Renal pelvis (tissue), 4 donors: ENCODE results near the gene DNAJB4. TPM values are rescaled to one million over a fixed set of nuclear protein-coding genes. Genes with fewer than 3 reads are reported as not detected.
A peak's percentile ranks its signal among the peaks of the same experiment; 100 is the strongest.
"Not testable (repeated sequence)": the region's sequence is repeated elsewhere in the genome, so short reads cannot be mapped to it uniquely, and the experiment has no call there.

Experiments used
- DNase-seq: peaks from one replicate; pipeline ENCODE4 v3.0.0-alpha.2; 2013
- polyA plus RNA-seq, 3 donors: library from polyadenylated mRNA; unstranded; fragments of 120-200 nt; gene quantifications; one replicate each; pipeline ENCODE4 v1.2.1, GENCODE V29; 2013; ENCODE audit not compliant: insufficient read length in 3 of 3

The DNAJB4 gene
- polyA plus RNA-seq, 3 donors, result 28.6 to 38.1 (median 35.5) TPM

DNA sequence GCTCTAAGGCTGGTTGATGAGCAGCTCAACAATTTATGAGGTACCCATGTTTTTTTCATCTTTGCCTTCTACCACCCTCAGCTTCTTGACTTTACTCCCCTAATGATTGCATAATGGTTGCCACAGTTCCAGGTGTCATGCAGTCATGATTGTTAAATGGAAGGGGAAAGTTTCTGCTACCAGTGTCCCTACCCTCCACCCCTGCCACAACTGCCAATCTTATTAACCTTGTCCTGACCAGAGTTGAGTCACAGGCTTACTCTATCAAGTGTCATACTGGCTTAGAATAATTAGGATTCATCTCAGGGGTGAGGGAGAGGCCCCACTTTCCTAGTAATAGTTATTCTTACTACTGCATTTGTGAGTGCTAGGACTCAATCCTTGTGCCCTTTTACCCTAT is 17.9 kb upstream of the DNAJB4 start:
- DNase-seq, result no peak

DNA sequence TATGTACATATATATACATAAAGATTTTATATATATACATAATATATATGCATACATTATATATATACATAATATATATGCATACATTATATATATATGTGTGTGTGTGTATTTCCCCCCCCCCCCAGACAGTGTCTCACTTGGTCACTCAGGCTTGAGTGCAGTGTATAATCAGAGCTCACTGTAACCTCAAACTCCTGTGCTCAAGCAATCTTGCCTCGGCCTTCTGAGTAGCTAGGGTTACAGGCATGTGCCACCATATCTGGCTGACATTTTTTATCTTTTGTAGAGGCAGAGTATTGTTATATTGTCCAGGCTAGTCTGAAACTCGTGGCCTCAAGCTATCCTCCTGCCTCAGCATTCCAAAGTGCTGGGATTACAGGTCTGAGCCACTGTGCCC is 16.8 kb upstream of the DNAJB4 start:
- no peak for DNase-seq

DNA sequence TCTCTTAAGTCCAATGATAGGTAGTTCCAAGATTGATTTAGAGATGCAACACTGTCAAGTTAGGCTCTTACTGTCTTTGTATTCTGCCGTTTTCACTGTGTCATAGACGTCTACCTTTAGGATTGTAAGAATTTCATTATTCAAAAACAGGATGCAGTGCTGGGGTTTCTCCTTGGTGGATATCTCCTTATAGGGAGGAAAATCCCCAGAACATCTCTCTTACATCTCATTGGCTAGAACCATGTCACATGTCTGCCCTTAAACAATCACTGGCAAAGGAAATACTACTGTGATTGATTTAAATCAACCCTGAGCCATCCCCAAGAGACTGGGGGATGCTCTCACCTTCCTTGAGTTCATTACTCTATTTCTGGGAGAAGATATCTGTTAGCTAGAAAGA is 15.0 kb upstream of the DNAJB4 start:
- DNase-seq, result no peak

DNA sequence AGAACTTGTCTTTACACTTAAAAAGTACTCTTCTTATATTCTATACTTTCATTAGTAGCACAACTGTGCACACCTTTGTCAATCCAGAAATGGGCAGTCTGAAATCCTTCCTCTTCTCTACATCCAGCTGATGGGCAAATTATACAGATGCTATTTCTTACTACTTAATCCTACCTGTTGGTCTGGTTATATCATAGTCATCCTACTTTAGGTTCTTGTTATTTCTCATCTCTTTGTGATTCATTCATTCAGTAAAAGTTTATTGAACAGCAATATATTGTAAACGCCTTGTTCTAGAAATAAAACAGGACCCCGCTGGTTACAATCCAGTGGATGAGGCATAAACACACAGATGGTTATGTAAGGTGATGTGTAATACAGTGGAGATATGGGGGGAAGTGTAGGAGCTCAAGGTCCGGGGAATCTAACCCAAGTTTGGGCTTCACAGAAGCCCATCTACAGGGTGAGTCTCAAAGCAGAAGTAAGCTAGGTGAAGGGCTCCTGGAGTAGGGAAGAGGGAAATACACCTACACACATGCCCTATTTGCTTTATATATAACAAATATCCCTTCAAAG is 14.0 kb upstream of the DNAJB4 start:
- DNase-seq, result no peak

DNA sequence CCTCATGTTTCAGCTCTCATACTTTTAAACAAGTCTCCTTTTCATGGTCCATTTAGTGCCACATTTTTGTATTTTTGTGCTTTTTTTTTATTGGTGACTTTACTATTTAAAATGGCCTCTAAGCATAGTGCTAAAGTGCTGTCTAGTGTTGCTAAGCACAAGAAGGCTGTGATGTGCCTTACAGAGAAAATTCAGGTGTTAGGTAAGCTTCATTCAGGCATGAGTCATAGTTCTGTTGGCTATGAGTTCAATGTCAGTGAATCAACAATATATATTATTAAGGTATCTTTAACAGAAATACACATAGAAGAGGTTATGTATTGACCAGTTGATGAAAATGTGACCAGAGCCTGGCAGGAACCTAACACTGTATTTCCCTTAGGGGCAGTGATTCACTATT is 13.1 kb upstream of the DNAJB4 start:
- no peak for DNase-seq

DNA sequence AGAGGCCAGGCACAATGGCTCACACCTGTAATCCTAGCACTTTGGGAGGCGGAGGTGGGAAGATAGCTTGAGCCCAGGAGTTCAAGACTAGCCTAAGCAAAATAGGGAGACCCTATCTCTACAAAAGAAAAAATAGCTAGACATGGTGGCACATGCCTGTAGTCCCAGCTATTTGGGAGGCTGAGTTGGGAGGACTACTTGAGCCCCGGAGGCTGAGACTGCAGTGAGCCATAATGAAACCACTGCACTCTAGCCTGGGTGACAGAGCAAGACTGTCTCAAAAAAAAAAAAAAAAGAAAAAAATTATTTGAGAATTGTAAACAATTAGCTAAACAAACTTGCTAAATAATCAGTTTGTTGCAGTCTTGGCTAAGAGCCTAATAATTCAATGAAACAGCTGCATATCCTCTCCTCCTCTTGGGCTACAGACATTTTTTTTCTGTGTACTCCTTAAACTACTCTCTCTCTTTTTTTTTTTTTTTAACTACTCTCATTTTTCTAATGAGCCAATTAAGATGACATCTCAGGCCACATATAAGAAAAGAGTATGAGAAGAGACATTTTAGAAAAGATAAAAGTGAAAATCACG is 10.5 kb upstream of the DNAJB4 start:
- DNase-seq, result no peak

DNA sequence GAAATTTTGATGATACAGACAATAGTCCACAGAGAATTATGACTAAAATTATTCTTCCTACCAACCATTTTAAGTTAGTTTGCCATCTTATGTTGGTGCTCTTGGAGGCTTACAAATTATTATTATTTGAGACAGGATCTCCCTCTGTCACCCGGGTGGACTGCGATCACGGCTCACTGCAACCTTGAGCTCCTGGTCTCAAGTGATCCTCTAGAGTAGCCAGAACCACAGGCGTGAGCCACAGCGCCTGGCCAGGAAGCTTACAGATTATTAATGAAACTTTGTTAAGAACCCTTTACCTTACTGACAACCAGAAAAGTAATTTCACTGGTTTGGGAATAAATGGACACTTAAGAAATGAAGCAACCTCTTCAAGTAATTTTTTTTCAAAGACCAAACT is 8.0 kb upstream of the DNAJB4 start:
- no peak for DNase-seq

- DNase-seq, result not testable (repeated sequence)
Measured at GRCh38 chr1:78000536-78000935, 4.2 kb upstream of the DNAJB4 start.

DNA sequence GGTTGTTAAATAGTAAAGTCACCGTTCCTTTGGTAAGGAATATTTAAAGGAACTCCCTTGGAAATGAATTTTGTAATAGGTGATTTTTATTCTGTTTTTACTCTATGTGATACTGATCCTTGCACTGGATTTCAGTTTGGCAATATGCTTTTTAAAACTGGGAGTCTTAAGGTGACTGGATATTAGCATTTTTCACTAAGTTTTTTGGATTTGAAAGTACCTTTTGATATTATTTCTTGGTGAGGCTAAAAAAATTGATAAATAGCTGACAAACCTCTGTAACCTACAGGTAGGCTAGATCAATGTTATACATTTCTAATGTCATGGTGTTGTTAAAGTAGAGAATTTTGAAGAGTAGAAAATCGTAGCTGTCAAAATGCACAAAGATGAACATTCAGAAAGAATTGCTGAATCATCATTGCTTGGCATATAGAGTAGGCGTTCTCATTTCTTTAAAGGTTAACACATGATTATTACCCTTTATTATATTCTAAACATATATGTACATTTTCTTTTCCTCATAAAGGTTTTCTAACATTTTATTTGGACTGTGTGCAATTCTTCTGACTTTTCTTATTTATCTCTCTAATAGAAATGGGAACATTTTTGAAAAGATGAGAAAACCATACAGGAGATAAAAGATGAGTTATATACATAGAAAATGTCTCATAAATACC is 1.5 kb upstream of the DNAJB4 start:
- no peak for DNase-seq

- peak; percentile 72 for DNase-seq
Measured at GRCh38 chr1:78003882-78004718, 639 bp upstream of the DNAJB4 start.

DNA sequence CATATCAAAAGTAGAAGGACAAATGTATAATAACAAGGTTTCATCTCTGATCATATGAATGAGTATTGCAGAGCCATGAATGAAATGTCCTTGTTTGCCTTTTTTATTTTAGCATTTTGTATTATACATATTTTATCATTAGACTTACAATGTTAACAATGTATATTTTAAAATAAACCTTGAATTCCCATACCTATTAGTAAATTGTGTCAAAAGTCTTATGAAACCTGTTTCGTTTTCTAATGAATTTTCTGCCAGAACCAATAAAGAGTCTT is 646 bp downstream of the DNAJB4 start:
- peak; percentile 8 for DNase-seq

DNA sequence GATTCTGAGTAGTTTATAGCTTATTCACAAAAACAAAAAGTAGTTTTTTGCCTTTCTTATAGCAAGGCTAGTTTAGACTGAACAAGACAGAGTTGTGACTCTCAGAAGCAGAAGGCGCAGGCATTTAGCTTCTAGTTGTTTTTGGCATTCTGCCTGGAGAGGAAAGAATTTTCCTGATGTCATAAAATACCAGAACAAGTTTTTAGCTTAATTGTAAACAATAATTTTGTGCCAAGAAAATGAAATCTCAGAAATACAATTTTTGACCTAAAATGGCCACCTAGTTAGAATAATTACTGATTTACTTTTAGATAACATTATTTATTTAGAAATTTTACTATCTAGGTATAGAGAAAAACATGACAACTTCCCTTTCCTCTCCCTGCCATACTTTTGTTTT is 1.0 kb downstream of the DNAJB4 start:
- peak; percentile 90 for DNase-seq

DNA sequence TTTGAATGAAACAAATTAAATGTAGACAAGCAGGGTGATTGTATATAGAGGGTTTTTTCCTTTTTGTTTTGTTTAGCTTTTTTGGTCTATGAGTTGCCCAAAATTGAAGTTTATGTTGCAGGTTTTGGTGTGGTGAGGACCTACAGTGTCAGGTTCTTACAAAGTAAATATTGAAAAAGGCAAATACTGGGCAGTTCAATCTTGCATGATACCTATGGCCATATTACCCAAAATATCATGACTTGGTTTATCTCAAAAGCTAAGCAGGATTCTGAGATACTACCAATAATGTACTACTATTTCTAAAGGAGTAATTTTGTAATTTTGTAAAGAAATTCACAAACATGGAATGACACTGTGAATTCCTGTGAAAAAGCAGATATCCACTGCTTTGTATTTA is 1.8 kb downstream of the DNAJB4 start:
- no peak for DNase-seq

DNA sequence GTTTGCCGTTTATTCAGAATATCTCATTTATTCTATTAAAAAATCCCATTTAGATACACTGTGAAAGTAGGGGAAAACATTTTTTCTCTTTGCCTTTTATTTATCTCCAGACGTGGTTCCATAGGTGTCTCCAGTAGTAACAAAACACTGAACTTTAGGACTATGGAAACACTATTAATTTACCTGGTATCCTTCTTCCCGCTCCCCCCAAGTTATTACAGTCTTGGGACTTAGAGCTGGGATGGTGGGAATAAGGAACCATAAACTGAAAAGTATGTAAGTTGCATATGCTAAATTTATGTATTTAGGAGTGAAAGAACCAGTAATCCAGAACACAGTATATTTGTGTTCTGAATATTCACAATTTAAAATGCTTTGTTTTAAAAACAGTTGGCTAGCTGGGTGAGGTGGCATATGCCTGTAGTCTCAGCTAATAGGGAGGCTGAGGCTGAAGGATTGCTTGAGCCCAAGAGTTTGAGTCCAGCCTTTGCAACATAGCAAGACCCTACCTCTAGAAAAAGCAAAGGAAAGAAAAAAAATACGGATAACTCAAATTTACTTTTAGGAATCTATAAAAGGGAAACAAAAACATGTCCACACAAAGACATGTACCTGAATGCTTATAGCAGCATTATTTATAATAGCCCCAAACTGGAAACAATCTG is 3.1 kb downstream of the DNAJB4 start:
- DNase-seq, result no peak

GRCh38 chr1:78009276-78009675 is 4.5 kb downstream of the DNAJB4 start:
- no peak for DNase-seq

DNA sequence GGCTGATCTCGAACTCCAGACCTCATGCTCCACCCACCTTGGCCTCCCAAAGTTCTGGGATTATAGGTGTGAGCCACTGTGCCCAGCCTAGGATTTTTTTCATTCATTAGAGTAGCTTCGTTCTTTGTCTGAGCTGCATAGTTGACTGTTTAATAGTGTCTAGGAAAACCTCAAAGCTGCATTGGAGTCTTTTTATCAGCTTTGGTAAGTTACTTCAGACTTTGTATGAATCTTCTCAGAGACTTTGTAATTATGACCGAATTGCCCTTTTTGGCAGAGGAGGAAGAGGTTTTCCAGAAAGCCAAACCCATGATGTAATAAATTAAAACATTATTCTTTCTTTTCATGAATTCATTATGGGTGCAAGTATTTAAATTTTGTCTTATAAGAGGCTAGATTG is 5.1 kb downstream of the DNAJB4 start:
- DNase-seq, result no peak

DNA sequence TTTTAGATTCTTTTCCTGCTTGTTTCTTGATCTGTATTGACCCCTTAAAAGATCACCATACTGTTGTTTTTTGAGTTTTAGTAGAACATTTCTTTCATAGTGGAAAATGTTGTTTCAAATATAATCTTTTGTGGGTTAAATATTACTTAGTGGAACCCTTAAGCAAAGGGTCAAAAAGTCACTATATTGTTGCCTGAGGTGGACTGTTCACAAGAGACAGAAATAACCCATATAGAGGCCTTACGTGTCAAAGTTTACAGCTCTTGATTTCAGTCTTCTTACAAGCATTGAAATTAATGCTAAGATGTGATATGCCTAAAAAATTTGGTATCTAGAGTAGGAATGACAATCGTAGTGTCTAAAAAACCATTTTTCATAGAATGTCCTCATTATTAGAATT is 6.3 kb downstream of the DNAJB4 start:
- no peak for DNase-seq

DNA sequence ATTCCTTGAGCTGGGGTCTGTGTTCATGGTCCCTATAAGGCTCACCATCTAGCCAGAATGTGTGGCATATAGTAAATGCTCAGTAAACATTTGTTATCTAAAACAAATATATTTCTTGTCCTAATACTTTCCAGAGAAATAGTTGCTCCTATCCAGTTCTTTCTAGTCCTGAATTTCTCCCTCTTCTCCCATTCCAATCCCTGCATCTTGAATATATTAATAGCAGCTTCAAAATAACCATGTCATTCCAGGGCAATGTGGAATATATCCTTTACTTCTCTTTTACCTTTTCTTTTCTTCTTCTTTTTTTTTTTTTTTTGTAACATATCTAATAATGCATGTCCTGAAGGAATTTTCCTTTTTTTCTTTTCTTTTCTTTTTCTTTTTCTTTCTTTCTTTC is 10.4 kb downstream of the DNAJB4 start:
- DNase-seq, result no peak

- no peak for DNase-seq
Measured at GRCh38 chr1:78019024-78019423, 14.3 kb downstream of the DNAJB4 start.

GRCh38 chr1:78021134-78021533 is 16.4 kb downstream of the DNAJB4 start:
- not testable (repeated sequence) for DNase-seq

DNA sequence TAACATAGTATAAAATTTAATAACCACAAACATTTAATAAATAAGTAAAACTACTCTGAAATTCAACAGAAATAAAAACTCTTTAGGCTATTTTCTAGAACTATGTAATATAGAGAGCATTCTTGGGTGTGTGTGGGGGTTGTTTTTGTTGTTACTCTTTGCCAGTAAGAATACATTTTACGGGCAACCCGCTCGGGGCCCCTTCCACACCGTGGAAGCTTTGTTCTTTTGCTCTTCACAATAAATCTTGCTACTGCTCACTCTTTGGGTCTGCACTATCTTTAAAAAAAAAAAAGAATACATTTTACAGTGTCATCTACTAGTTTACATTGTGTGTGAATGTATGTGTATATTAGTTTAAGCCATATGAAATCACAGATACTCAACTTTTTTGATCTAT is 25.1 kb downstream of the DNAJB4 start:
- DNase-seq, result no peak

- DNase-seq, result no peak
Measured at GRCh38 chr1:78032996-78033796, 28.5 kb downstream of the DNAJB4 start.
